Nephron progenitor cell (in vitro differentiated cells): ENCODE measurements around the gene PDCD11.
A peak's percentile ranks its signal among the peaks of the same experiment; 100 is the strongest.

Experiments
- DNase-seq: peaks from one replicate; pipeline ENCODE4 v3.0.0; 2021
- H3K27ac Mint-ChIP-seq: 2 replicates; pipeline ENCODE4 v1.8.0; 2021; ENCODE audit warnings: mild to moderate bottlenecking, moderate library complexity, mixed read lengths
- H3K27me3 Mint-ChIP-seq: 2 replicates; pipeline ENCODE4 v1.8.0; 2021; ENCODE audit warnings: mild to moderate bottlenecking, low read depth, mixed read lengths; ENCODE audit not compliant: poor library complexity
- H3K36me3 Mint-ChIP-seq: 2 replicates; pipeline ENCODE4 v1.8.0; 2021; ENCODE audit warnings: low read depth, mixed read lengths
- H3K4me1 Mint-ChIP-seq: 2 replicates; pipeline ENCODE4 v1.8.0; 2021; ENCODE audit warnings: mixed read lengths
- H3K4me3 Mint-ChIP-seq: 2 replicates; pipeline ENCODE4 v1.8.0; 2021; ENCODE audit warnings: mild to moderate bottlenecking, moderate library complexity, mixed read lengths
- H3K9me3 Mint-ChIP-seq: 2 replicates; pipeline ENCODE4 v1.8.0; 2021; ENCODE audit warnings: mild to moderate bottlenecking, moderate library complexity, mixed read lengths
- TF ChIP-seq, protein P1 (sequence below): fragments of 200-600 bp; sonication (generic); IDR thresholded peaks from 2 replicates; pipeline ENCODE4 v1.5.0; 2021; ENCODE audit warnings: antibody characterized with exemption

The PDCD11 gene

DNA sequence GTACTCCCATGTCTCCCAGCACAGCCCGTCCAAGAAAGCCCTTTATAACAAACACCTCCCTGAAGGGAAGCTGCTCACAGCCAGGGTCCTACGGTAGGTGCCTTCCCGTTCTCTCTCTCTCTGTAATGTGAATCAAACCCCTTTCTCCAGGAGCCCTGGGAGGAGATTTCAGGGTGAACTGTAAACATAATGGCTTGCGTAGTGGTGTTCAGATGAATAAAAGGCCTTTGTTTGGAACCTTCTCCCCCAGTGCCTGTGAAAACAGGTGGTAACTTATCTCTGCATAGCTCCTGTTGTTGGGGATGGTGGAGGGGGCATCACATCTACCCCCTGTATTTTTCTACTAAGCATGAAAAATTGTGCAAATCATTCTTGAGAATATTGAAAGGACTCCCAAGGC, 43.4 kb downstream of the PDCD11 start:
- Mint-ChIP-seq H3K27me3 (no peaks in the 10 kb centered on the region), H3K36me3 (peaks cover 67% of the 10 kb centered on the region)

DNA sequence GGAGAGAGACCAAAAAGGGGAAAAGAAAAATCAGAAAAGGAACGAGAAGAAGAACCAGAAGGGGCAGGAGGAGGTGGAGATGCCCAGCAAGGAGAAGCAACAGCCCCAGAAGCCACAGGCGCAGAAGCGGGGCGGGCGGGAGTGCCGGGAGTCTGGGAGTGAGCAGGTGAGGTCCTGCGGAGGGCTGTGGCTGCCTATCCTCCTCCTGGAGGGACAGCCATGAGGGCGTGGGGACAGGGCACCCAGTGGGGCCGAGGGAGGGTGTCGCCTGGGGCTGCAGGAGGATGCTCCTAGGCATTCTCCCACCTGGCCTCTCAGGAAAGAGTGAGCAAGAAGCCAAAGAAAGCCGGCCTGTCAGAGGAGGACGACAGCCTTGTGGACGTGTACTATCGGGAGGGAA, 44.0 kb downstream of the PDCD11 start:
- TF ChIP-seq, protein P1, sequence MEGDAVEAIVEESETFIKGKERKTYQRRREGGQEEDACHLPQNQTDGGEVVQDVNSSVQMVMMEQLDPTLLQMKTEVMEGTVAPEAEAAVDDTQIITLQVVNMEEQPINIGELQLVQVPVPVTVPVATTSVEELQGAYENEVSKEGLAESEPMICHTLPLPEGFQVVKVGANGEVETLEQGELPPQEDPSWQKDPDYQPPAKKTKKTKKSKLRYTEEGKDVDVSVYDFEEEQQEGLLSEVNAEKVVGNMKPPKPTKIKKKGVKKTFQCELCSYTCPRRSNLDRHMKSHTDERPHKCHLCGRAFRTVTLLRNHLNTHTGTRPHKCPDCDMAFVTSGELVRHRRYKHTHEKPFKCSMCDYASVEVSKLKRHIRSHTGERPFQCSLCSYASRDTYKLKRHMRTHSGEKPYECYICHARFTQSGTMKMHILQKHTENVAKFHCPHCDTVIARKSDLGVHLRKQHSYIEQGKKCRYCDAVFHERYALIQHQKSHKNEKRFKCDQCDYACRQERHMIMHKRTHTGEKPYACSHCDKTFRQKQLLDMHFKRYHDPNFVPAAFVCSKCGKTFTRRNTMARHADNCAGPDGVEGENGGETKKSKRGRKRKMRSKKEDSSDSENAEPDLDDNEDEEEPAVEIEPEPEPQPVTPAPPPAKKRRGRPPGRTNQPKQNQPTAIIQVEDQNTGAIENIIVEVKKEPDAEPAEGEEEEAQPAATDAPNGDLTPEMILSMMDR, result no peak
- Mint-ChIP-seq H3K4me1 (no peaks in the 10 kb centered on the region), H3K9me3 (no peaks in the 10 kb centered on the region), H3K4me3 (no peak overlapping the region), H3K27ac (no peak overlapping the region), H3K27me3 (no peaks in the 10 kb centered on the region), H3K36me3 (peaks cover 67% of the 10 kb centered on the region)
- no peak for DNase-seq

More for the DNA sequence above, 43.4 kb downstream of the PDCD11 start:
- H3K27ac Mint-ChIP-seq, result peak overlapping the region; percentile 47
- no peaks in the 10 kb centered on the region for H3K9me3 Mint-ChIP-seq
- H3K4me3 Mint-ChIP-seq, result no peak overlapping the region
- no peaks in the 10 kb centered on the region for H3K4me1 Mint-ChIP-seq
- DNase-seq, result no peak
- TF ChIP-seq, protein P1, result no peak

DNA sequence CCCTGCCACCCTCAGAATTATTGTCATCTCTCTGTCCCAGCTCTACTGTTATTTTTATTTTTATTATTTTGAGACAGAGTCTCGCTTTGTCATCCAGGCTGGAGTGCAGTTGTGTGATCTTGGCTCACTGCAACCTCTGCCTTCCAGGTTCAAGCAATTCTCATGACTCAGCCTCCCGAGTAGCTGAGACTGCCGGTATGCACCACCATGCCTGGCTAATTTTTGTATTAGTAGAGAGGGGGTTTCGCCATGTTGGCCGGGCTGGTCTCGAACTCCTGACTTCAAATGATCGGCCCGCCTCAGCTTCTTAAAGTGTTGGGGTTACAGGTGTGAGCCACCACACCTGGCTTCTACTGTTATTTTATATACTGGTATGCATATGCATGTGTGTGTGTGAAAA, 44.8 kb downstream of the PDCD11 start:
- TF ChIP-seq, protein P1, result no peak
- H3K27ac Mint-ChIP-seq, result no peak overlapping the region
- no peaks in the 10 kb centered on the region for H3K27me3 Mint-ChIP-seq
- no peaks in the 10 kb centered on the region for H3K4me1 Mint-ChIP-seq
- no peak for DNase-seq
- H3K4me3 Mint-ChIP-seq, result no peak overlapping the region
- no peaks in the 10 kb centered on the region for H3K9me3 Mint-ChIP-seq
- H3K36me3 Mint-ChIP-seq, result peaks cover 61% of the 10 kb centered on the region

DNA sequence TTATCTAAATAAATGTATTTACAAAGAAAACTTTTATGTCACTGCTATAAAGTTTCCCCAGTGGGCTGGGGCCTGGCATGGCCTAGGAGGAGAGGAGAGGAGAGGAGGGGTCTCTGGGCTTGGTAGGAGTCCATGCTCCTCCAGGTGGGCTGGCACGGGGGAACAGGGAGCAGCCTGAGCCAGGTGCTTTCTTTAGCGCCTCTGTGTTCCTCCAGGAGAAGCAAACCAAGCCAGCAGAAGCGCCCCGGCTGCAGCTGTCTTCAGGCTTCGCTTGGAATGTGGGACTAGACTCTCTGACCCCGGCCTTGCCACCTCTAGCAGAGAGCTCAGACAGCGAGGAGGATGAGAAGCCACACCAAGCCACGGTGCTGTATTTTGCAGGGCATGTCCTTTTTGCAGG, 45.2 kb downstream of the PDCD11 start:
- no peaks in the 10 kb centered on the region for H3K9me3 Mint-ChIP-seq
- no peaks in the 10 kb centered on the region for H3K4me1 Mint-ChIP-seq
- H3K36me3 Mint-ChIP-seq, result peaks cover 57% of the 10 kb centered on the region
- TF ChIP-seq, protein P1, result no peak
- H3K27ac Mint-ChIP-seq, result peak overlapping the region; percentile 54
- no peak overlapping the region for H3K4me3 Mint-ChIP-seq
- H3K27me3 Mint-ChIP-seq, result no peaks in the 10 kb centered on the region
- DNase-seq, result no peak

DNA sequence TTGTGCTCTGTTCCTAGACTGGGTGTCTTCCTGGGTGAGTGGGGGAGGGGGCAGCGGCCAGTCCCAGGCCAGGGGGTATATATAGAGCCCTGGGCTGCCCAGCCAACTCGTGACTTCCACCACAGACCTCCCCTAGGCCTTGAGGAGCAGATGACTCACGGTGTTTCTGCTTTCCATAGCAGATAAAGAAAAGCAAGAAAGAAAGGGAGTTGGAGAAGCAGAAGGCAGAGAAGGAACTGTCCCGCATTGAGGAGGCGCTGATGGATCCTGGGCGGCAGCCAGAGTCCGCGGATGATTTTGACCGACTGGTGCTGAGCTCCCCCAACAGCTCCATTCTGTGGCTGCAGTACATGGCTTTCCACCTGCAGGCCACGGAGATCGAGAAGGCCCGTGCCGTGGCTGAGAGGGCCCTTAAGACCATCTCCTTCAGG, 45.6 kb downstream of the PDCD11 start:
- Mint-ChIP-seq H3K4me3 (no peak overlapping the region), H3K4me1 (no peaks in the 10 kb centered on the region), H3K36me3 (peaks cover 53% of the 10 kb centered on the region), H3K9me3 (no peaks in the 10 kb centered on the region), H3K27me3 (peaks cover 2% of the 10 kb centered on the region), H3K27ac (peak overlapping the region; percentile 54)
- TF ChIP-seq, protein P1, result no peak
- DNase-seq, result no peak

DNA sequence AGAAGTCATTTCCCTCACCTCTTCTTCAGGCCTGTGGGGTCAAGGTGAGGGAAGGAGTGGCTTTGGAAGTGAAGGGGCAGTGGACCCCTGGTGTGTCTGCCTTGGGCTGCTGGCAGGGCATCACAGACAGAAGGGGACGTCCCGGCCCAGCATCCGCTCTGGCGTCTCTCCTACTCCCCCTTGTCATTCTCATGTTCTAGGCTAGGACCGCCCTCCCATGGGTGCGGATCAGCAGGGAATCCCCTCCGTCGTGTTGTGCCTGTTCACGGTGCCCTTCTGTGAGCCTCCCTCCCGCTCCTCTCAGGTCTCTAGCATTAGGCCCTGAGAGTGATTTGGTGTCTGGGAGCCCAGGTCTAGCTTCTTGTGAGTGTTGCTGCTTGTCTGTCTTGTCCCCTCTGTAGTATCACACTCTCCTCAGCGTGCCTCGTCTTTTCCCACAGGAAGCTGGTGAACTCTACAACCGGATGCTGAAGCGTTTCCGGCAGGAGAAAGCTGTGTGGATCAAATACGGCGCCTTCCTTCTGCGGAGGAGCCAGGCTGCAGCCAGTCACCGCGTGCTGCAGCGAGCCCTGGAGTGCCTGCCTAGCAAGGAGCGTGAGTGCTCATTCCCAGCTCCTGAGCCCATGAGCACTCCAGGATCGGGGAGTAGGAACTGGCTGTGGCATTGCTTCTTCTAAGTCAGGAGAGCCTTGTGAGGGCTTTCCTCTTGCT, 47.2 kb downstream of the PDCD11 start:
- peaks cover 2% of the 10 kb centered on the region for H3K27me3 Mint-ChIP-seq
- peak overlapping the region; percentile 17 for H3K27ac Mint-ChIP-seq
- H3K4me3 Mint-ChIP-seq, result no peak overlapping the region
- TF ChIP-seq, protein P1, result no peak
- H3K9me3 Mint-ChIP-seq, result no peaks in the 10 kb centered on the region
- no peak for DNase-seq
- H3K36me3 Mint-ChIP-seq, result peaks cover 51% of the 10 kb centered on the region
- H3K4me1 Mint-ChIP-seq, result no peaks in the 10 kb centered on the region
